ENCODE data around the gene CISD3.

- TF ChIP-seq CTCF (IDR thresholded peaks at IDR 0.05), result no peak
- TF ChIP-seq POLR2AphosphoS5 (IDR thresholded peaks at IDR 0.05), result no peak
- no peak for TF ChIP-seq POLR2A (IDR thresholded peaks at IDR 0.05)
Measured at GRCh38 chr17:38711792-38712571, 18.2 kb upstream of the CISD3 start.
